HepG2 (cell line): Measurements from ENCODE around the gene GJB2. TPM values are rescaled to one million over a fixed set of nuclear protein-coding genes. Genes with fewer than 3 reads are reported as not detected.

Experiments used
- ATAC-seq: fragments of 200-7000 bp; cut with Tn5 transposase; 3 replicates; pipeline ENCODE4 v1.9.1; 2020; ENCODE audit warnings: mild to moderate bottlenecking, moderate library complexity
- BruUV-seq: library from RNA; stranded (reverse); fragments of 400-500 nt; replicated peaks from 2 replicates; lab custom pipeline; 2021; lab: Mats Ljungman, UMichigan
- CTCF ChIA-PET: fragments of 300-600 bp; formaldehyde crosslinking; extraction: SDS; loops from one replicate; lab custom pipeline; 2021; ENCODE audit warnings: low total read pairs, inconsistent platforms, low intra/inter-chr PET ratio; lab: Yijun Ruan, JAX
- POLR2A ChIA-PET: fragments of 350-600 bp; sonication (Branson Sonifier 250); formaldehyde crosslinking; loops from one replicate; lab custom pipeline; 2020; ENCODE audit warnings: antibody characterized with exemption, inconsistent platforms; lab: Yijun Ruan, JAX
- DNase-seq: peaks from one replicate; pipeline ENCODE4 v3.0.0-alpha.2; 2015; ENCODE audit warnings: low spot score
- FAIRE-seq: peaks from 3 replicates; lab custom pipeline; 2011; peaks lifted over from hg19 to GRCh38; lab: Jason Lieb, UNC
- H2AFZ ChIP-seq: one replicate; pipeline ENCODE4 v1.6.1; 2011; ENCODE audit warnings: low read length, inconsistent platforms
- H3K27ac ChIP-seq: fragments of 300-600 bp; 3 replicates; pipeline ENCODE4 v1.8.0; 2011; ENCODE audit warnings: mixed run types, mild to moderate bottlenecking, mixed read lengths, low read length, inconsistent platforms; ENCODE audit not compliant: insufficient read depth; ENCODE audit errors: extremely low read length
- H3K27me3 ChIP-seq, 2 experiments: fragments of 200-600 bp in 1 of 2; 2 replicates in 1 of 2; 3 replicates in 1 of 2; pipeline versions ENCODE4 v1.6.0 to v1.8.0; 2011; ENCODE audit warnings: low read length in 2 of 2, mild to moderate bottlenecking in 2 of 2, moderate library complexity in 2 of 2, inconsistent platforms in 1 of 2; ENCODE audit not compliant: insufficient read depth in 2 of 2, control insufficient read depth in 1 of 2
- H3K36me3 ChIP-seq, 2 experiments: fragments of 200-600 bp in 1 of 2; replicated peaks in 1 of 2; 2 replicates in 1 of 2; 3 replicates in 1 of 2; pipeline versions ENCODE4 v1.5.1 to v1.8.0; 2011; ENCODE audit warnings: low read length in 2 of 2, inconsistent platforms in 1 of 2; ENCODE audit not compliant: insufficient read depth in 2 of 2, control insufficient read depth in 1 of 2
- H3K4me1 ChIP-seq: 2 replicates; pipeline ENCODE4 v1.5.1; 2012; ENCODE audit warnings: low read length, inconsistent platforms; ENCODE audit not compliant: insufficient read depth
- H3K4me2 ChIP-seq: 2 replicates; pipeline ENCODE4 v1.6.0; 2011; ENCODE audit warnings: low read depth, low read length, inconsistent platforms
- H3K4me3 ChIP-seq, 3 experiments: fragments of 200-600 bp in 1 of 3; sonication (generic), shearing (Covaris generic) in 1 of 3; replicated peaks in 1 of 3; 2 replicates each; pipeline ENCODE4 v1.5.1; 2011 to 2016; ENCODE audit warnings: low read length in 3 of 3, inconsistent platforms in 2 of 3, low read depth in 2 of 3, mild to moderate bottlenecking in 2 of 3, control low read depth in 1 of 3, mixed read lengths in 1 of 3; ENCODE audit not compliant: insufficient read depth in 1 of 3
- H3K79me2 ChIP-seq: one replicate; pipeline ENCODE4 v1.6.1; 2011; ENCODE audit warnings: low read length, inconsistent platforms; ENCODE audit not compliant: insufficient read depth
- H3K9ac ChIP-seq: 2 replicates; pipeline ENCODE4 v1.6.0; 2011; ENCODE audit warnings: mild to moderate bottlenecking, low read depth, low read length, inconsistent platforms; ENCODE audit not compliant: insufficient read depth
- H3K9me3 ChIP-seq: 2 replicates; pipeline ENCODE4 v1.5.1; 2012; ENCODE audit warnings: mild to moderate bottlenecking, low read length
- H4K20me1 ChIP-seq: 2 replicates; pipeline ENCODE4 v1.6.0; 2011; ENCODE audit warnings: inconsistent platforms, mild to moderate bottlenecking, low read length, moderate library complexity; ENCODE audit not compliant: insufficient read depth
- BRD4 ChIP-seq: sonication (generic); formaldehyde crosslinking; IDR thresholded peaks from 2 replicates; pipeline ENCODE4 v1.4.0; 2020; ENCODE audit warnings: missing genetic modification reagents
- ELK4 ChIP-seq: sonication (generic); formaldehyde crosslinking; IDR thresholded peaks from 2 replicates; pipeline ENCODE4 v1.9.0; 2021; ENCODE audit warnings: missing genetic modification reagents, borderline replicate concordance
- FOXO4 ChIP-seq: sonication (generic); formaldehyde crosslinking; conservative IDR thresholded peaks from 2 replicates; pipeline ENCODE4 v1.8.1; 2023; ENCODE audit warnings: missing genetic modification reagents
- HIVEP1 ChIP-seq: sonication (generic); formaldehyde crosslinking; IDR thresholded peaks from 2 replicates; pipeline ENCODE4 v1.4.0; 2020; ENCODE audit warnings: mild to moderate bottlenecking, missing genetic modification reagents
- IRX3 ChIP-seq: sonication (generic); formaldehyde crosslinking; IDR thresholded peaks from 2 replicates; pipeline ENCODE4 v1.8.1; 2023; ENCODE audit warnings: mild to moderate bottlenecking, low read depth, missing genetic modification reagents, borderline replicate concordance
- MXD3 ChIP-seq: IDR thresholded peaks from 2 replicates; pipeline ENCODE4 v1.6.1; 2016; ENCODE audit warnings: mild to moderate bottlenecking, missing biosample characterization, missing genetic modification reagents
- RAD21 ChIP-seq: fragments of 450-650 bp; formaldehyde crosslinking; IDR thresholded peaks from 2 replicates; pipeline ENCODE4 v1.5.0; 2020; ENCODE audit warnings: mild to moderate bottlenecking
- RBM39 ChIP-seq: fragments of 200-400 bp; formaldehyde crosslinking; IDR thresholded peaks from one replicate; pipeline ENCODE4 v1.6.1; 2018; ENCODE audit warnings: antibody characterized with exemption, mild to moderate bottlenecking, low read depth, low read length; ENCODE audit not compliant: poor library complexity, severe bottlenecking
- SP5 ChIP-seq: IDR thresholded peaks from 2 replicates; pipeline ENCODE4 v1.6.1; 2016; ENCODE audit warnings: low read depth, borderline replicate concordance
- SRSF1 ChIP-seq: fragments of 200-400 bp; formaldehyde crosslinking; optimal IDR thresholded peaks from 2 replicates; pipeline ENCODE3; 2017; ENCODE audit warnings: mild to moderate bottlenecking, low read depth, low read length, moderate library complexity
- SUZ12 ChIP-seq: fragments of 150-350 bp; IDR thresholded peaks from 2 replicates; pipeline ENCODE4 v1.6.1; 2014; ENCODE audit warnings: low read depth, low read length
- ZBTB25 ChIP-seq: IDR thresholded peaks from 2 replicates; pipeline ENCODE4 v1.6.1; 2018; ENCODE audit warnings: missing genetic modification reagents
- WGBS: methylation state at CpG from one replicate; pipeline ENCODE4 v1.1.6; 2017; ENCODE audit warnings: low lambda C conversion rate; 5-methylcytosine and 5-hydroxymethylcytosine counted together
- in situ Hi-C: cut with HindIII; loops from 2 replicates; pipeline ENCODE4 v1.10.0; 2017; ENCODE audit warnings: low pct_unique_long_range_greater_than_20kb; ENCODE audit not compliant: extremely low pct_ligation_motif_present
- intact Hi-C: fragments of 100-400 bp; cut with micrococcal nuclease; formaldehyde crosslinking; loops from one replicate; pipeline ENCODE4 v1.10.0; 2022; ENCODE audit not compliant: unreplicated experiment
- polyA plus RNA-seq, 8 experiments: library from polyadenylated mRNA; depleted of rRNA in 3 of 8; stranded (reverse) in 7 of 8; unstranded in 1 of 8; fragments of >200 nt; fragmentation: Illumina TruSeq in 4 of 8; extraction: Trizol in 4 of 8; gene quantifications; 2 replicates each; pipeline versions ENCODE4 v1.2.1 to v1.2.3, GENCODE V29; 2011 to 2016; ENCODE audit warnings: low read depth in 4 of 8, missing spikeins in 1 of 8, mixed read lengths in 1 of 8; ENCODE audit not compliant: insufficient read depth in 1 of 8
- total RNA-seq, 5 experiments: library from RNA; depleted of rRNA; stranded (reverse); fragments of >200 nt; fragmentation: Illumina TruSeq; extraction: Trizol; gene quantifications; 2 replicates each; pipeline ENCODE4 v1.2.3, GENCODE V29; 2016; ENCODE audit warnings: low read depth in 1 of 5

GJB2 gene
- total and polyA plus RNA-seq, 2 of the 13 experiments (the other 11 are each of a cell fraction or from before 2014, with no cell fraction given), result 0.15 to 0.18 TPM

- TF ChIP-seq ELK4 (CRISPR knock-in tag) (no peak), FOXO4 (CRISPR knock-in tag) (no peak), HIVEP1 (CRISPR knock-in tag) (no peak), SRSF1 (no peak)
Observed at GRCh38 chr13:20145521-20145920, 47.2 kb downstream of the GJB2 start (continued).

- POLR2A ChIA-PET, result no interaction called here
- TF ChIP-seq RBM39 (no peak), BRD4 (CRISPR knock-in tag) (no peak), MXD3 (CRISPR knock-in tag) (no peak), IRX3 (CRISPR knock-in tag) (no peak), ZBTB25 (CRISPR knock-in tag) (no peak), SUZ12 (no peak), SP5 (CRISPR knock-in tag) (no peak), RAD21 (CRISPR knock-in tag) (no peak)
- no peak overlapping the region for H3K27ac ChIP-seq
- no peaks in the 10 kb centered on the region for H3K36me3 ChIP-seq
- H3K4me3 ChIP-seq, result no peak overlapping the region
- H3K9me3 ChIP-seq, result no peaks in the 10 kb centered on the region
- CTCF ChIA-PET, result no interaction called here
- intact Hi-C loops (no loop called here), in situ Hi-C loops (no loop called here)
- H3K9ac ChIP-seq, result no peak overlapping the region
- FAIRE-seq, result no peak
- no peaks in the 10 kb centered on the region for H4K20me1 ChIP-seq
- H3K4me1 ChIP-seq, result no peaks in the 10 kb centered on the region
- WGBS, result 14% methylated on average over 6 of the region's 12 CpGs
- no peaks in the 10 kb centered on the region for H3K79me2 ChIP-seq
- H2AFZ ChIP-seq, result no peak overlapping the region
- no peak for ATAC-seq
- DNase-seq, result no peak
- peaks cover 4 to 42% of the 10 kb centered on the region in 2 experiments; a peak in 4 of 5 replicates for H3K27me3 ChIP-seq
- BruUV-seq, result no TSS peak
- H3K4me2 ChIP-seq, result no peak overlapping the region
Observed at GRCh38 chr13:20144141-20144850, 48.4 kb downstream of the GJB2 start.
